ENCODE results near the gene GTPBP10. TPM values are rescaled to one million over a fixed set of nuclear protein-coding genes. Genes with fewer than 3 reads are reported as not detected.

Gene GTPBP10
- total RNA-seq = 15.9 and 17.7 TPM in 2 replicates

DNA sequence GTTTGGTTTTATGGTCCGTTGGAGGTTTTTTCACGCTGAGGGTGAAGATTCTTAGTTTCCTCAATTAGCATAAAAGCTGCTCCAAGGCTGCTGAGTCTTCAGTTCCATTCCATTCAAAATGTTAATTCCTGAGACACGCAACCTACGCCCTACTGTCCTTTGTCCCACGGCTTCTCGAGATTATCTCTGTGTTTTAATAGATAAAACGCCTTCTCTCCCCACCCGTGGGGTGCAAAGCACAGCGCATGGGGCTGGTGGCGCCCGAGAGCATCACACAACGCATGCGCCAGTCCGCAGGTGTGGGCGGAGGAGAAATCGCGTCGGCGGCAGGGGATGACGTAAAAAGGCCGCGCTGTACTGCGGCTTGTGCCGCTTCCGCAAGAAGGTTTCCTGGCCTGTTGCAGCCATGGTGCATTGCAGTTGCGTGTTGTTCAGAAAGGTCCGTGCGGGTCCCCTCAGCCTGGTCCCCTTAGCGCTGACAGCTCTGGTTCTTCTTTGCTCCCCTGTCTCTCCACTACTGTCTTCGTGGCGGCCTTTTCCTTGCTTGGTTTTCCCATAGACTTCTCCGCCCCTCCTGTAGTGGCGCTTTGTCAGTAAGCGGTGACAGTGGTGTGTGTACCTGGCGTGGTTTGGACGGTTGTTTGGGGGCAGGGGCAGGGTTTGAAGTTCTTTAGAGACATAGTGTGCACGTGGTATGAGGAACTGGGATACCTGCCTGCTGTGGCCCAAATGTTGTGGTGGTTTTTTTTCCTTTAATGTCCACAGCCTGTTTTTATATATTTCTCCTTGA lies at the start of gene GTPBP10:
GTPBP10 (plus strand) TSS at position 381 of the 790 bp plus-strand sequence; CDS start at position 407, 26 bp downstream.

GRCh38 chr7:90320801-90321494 lies 25.6 kb upstream of the GTPBP10 start, which contains the start of gene FAM237B:
TSS of gene FAM237B (minus strand) at chr7:90321304. CDS start at chr7:90319748, 1,556 bp downstream.

GRCh38 chr7:90403174-90404113 lies 56.9 kb downstream of the GTPBP10 start, which contains the start of gene CLDN12:
TSS of gene CLDN12 (plus strand) at chr7:90403461. CDS start at chr7:90412677, 9,216 bp downstream.

Other genes with a start within 250 kb of the GTPBP10 start
- gene STEAP1, start 192.2 kb upstream of the GTPBP10 start, total RNA-seq = 7.4 and 56.8 TPM in 2 replicates
- 1.8 and 28.6 TPM in 2 replicates for gene STEAP2, start 135.0 kb upstream of the GTPBP10 start, total RNA-seq
- gene CFAP69, start 101.5 kb upstream of the GTPBP10 start, total RNA-seq = 3.6 and 5.3 TPM in 2 replicates
- gene FAM237B, start 25.4 kb upstream of the GTPBP10 start, total RNA-seq = not detected in 2 replicates
- gene CLDN12, start 56.7 kb downstream of the GTPBP10 start, total RNA-seq = 61.5 and 79.7 TPM in 2 replicates
- gene PTTG1IP2, start 122.9 kb downstream of the GTPBP10 start, total RNA-seq = not detected in 2 replicates
- gene CDK14, start 249.6 kb downstream of the GTPBP10 start, total RNA-seq = 16.2 and 33.9 TPM in 2 replicates